RWPE1 (cell line): ENCODE results near the gene ADAMTS19.

ENCODE experiments used
- CTCF ChIA-PET: fragments of 350-600 bp; sonication (Branson Sonifier 250); formaldehyde crosslinking; extraction: SDS; loops from one replicate; lab custom pipeline; 2021; lab: Yijun Ruan, JAX
- POLR2A ChIA-PET: fragments of 400-600 bp; formaldehyde crosslinking; extraction: SDS; loops from one replicate; lab custom pipeline; 2020; ENCODE audit warnings: antibody characterized with exemption; ENCODE audit not compliant: low non-redundant PET; lab: Yijun Ruan, JAX
- DNase-seq: peaks from one replicate; pipeline ENCODE4 v3.0.0; 2012; ENCODE audit warnings: low spot score
- H3K27ac ChIP-seq: fragments of 450-650 bp; 2 replicates; pipeline ENCODE4 v1.5.1; 2017
- TF ChIP-seq, protein P1 (sequence below): fragments of 450-650 bp; conservative IDR thresholded peaks from 2 replicates; pipeline ENCODE4 v1.5.1; 2017; ENCODE audit warnings: low read depth, mild to moderate bottlenecking

Gene ADAMTS19

GRCh38 chr5:129591508-129592160, 131.5 kb downstream of the ADAMTS19 start:
- TF ChIP-seq, protein P1, sequence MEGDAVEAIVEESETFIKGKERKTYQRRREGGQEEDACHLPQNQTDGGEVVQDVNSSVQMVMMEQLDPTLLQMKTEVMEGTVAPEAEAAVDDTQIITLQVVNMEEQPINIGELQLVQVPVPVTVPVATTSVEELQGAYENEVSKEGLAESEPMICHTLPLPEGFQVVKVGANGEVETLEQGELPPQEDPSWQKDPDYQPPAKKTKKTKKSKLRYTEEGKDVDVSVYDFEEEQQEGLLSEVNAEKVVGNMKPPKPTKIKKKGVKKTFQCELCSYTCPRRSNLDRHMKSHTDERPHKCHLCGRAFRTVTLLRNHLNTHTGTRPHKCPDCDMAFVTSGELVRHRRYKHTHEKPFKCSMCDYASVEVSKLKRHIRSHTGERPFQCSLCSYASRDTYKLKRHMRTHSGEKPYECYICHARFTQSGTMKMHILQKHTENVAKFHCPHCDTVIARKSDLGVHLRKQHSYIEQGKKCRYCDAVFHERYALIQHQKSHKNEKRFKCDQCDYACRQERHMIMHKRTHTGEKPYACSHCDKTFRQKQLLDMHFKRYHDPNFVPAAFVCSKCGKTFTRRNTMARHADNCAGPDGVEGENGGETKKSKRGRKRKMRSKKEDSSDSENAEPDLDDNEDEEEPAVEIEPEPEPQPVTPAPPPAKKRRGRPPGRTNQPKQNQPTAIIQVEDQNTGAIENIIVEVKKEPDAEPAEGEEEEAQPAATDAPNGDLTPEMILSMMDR: no peak
- no peak overlapping the region for H3K27ac ChIP-seq
- ChIA-PET CTCF (interaction anchor here (0.6 kb wide), 1 partner anchor 14 kb away, joined by 7 read pairs; no protein-coding TSS in a partner anchor), POLR2A (no interaction called here)
- DNase-seq: no peak

DNA sequence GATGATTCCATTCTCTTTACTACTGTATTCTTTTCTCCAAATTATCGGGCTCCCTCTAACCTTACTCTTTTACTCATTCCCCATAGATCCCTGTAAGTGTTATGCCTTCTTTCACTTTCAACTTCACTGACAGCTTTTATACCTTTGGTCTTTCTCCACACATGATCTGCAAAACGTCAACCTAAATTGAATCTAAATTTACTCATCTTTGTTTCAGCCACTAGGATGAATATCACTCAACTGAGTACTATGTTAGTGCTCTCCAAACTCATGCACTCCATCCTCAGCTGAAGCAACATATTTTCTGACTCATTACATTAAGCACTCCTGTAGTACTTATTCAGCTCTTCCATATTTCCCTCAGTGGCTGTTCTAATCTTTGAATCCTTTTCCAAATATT, 133.4 kb downstream of the ADAMTS19 start:
- POLR2A ChIA-PET: no interaction called here
- CTCF ChIA-PET: no interaction called here
- TF ChIP-seq, protein P1: no peak
- H3K27ac ChIP-seq: no peak overlapping the region
- DNase-seq: no peak

GRCh38 chr5:129601576-129601975, 141.5 kb downstream of the ADAMTS19 start:
- CTCF ChIA-PET: no interaction called here
- H3K27ac ChIP-seq: no peak overlapping the region
- TF ChIP-seq, protein P1: no peak
- DNase-seq: no peak
- POLR2A ChIA-PET: no interaction called here

DNA sequence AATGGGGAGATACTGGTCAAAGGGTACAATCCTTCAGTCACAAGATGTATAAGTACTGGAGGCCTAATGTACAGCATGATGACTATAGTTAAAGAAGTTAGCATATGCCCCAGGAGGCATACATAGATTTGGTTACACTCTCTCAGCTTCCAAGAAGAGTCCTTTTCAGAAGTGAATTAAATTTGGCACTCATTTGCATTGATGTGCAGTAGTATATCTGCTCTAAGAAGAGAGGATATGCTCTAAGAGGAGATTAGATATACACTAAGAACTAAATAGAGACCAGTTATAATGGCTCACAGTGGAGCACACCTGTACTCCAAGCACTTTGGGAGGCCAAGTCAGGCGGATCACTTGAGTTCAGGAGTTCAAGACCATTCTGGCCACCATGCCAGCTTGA, 148.3 kb downstream of the ADAMTS19 start:
- no peak for DNase-seq
- CTCF ChIA-PET: no interaction called here
- POLR2A ChIA-PET: no interaction called here
- H3K27ac ChIP-seq: no peak overlapping the region
- TF ChIP-seq, protein P1: no peak

GRCh38 chr5:129609710-129610109, 149.6 kb downstream of the ADAMTS19 start:
- TF ChIP-seq, protein P1: no peak
- no peak overlapping the region for H3K27ac ChIP-seq
- ChIA-PET CTCF (no interaction called here), POLR2A (no interaction called here)
- no peak for DNase-seq

- ChIA-PET POLR2A (no interaction called here), CTCF (no interaction called here)
- TF ChIP-seq, protein P1: no peak
- no peak for DNase-seq
- H3K27ac ChIP-seq: no peak overlapping the region
These were observed 156.4 kb downstream of the ADAMTS19 start for GRCh38 chr5:129616517-129616916.
